D341Med (cell line): ENCODE data around the gene DTX2.
"Not testable (repeated sequence)": the region's sequence is repeated elsewhere in the genome, so short reads cannot be mapped to it uniquely, and the experiment has no call there.

ENCODE experiments used
- DNase-seq: peaks from one replicate; pipeline ENCODE4 v3.0.0; 2012; ENCODE audit warnings: low spot score

Gene DTX2

DNA sequence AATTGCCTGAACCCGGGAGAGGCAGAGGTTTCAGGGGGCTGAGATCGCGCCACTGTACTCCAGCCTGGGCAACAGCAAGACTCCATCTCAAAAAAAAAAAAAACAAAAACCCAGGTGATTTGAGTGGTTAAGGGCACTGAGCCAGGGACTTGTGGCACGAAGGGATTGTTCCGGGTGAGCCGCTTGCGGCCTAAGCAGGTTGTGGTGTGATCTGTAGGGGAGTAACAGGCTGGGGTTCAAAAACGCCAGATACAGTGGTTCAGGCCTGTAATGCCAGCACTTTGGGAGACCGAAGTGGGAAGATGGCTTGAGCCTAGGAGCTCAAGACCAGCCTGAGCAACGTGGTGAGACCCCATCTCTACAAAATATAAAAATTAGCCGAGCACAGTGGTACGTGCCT is 17.7 kb upstream of the DTX2 start:
- not testable (repeated sequence) for DNase-seq

- not testable (repeated sequence) for DNase-seq
Measured at GRCh38 chr7:76445577-76446008, 15.9 kb upstream of the DTX2 start.

GRCh38 chr7:76457017-76457416 is 4.5 kb upstream of the DTX2 start:
- not testable (repeated sequence) for DNase-seq

- not testable (repeated sequence) for DNase-seq
Measured at GRCh38 chr7:76458504-76458903, 3.0 kb upstream of the DTX2 start.

DNA sequence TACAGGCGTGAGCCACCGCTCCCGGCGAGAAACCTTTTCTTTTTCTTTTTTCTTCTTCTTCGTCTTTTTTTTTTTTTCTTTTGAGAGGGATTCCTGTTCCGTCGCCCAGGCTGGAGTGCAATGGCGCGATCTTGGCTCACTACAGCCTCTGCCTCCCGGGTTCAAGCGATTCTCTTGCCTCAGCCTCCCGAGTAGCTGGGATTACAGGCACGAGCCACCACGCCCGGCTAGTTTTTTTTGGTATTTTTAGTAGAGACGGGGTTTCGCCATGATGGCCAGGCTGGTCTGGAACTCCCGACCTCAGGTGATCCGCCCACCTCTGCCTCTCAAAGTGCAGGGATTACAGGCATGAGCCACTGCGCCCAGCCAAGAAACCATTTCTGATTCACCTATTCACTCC is 742 bp upstream of the DTX2 start:
- DNase-seq = not testable (repeated sequence)

DNA sequence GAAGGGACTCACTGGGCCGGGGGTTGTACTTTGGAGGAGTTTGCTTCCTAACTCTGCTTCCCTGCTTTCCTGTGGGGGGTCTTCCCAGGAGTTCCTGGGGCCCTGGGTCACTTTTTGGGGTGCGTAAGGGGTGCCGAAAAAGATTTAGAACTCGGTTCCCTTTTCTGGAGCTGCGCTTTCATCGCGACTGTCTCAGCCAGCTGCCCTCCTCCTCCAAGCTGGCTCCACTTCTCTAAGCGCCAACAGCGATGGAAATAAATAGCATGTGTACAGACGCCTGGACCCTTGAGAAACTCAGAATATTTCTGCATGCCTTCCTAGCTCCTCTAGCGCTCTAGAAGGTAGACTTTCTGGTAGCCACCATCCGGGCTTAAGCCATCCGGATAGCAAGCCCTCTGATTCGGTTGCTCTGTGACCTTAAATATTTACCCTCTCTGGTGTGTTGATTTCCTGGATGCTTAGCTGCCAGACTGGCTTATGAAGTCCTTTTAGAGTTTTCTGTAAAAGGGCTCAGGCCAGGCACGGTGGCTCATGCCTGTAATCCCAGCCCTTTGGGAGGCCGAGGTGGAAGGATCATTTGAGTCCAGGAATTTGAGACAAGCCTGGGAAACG is 868 bp downstream of the DTX2 start:
- DNase-seq = not testable (repeated sequence)

DNA sequence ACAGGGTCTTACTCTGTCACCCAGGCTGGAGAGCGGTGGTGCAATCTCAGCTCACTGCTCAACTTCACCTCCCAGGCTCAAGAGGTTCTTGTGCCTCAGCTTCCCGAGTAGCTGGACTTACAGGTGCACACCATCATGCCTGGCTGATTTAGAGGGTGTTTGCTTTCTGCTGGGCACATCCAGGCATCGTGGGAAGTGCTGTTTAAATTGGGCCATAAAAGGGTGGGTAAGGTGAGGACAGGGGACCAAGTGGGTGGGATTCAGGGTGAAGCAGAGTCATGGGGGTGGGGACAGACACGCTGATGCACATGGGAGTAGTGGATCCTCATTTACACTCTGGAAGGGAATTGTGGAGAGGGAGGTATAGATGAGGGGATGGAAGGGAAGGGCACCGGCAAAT is 3.5 kb downstream of the DTX2 start:
- DNase-seq = not testable (repeated sequence)

GRCh38 chr7:76465950-76466349 is 4.4 kb downstream of the DTX2 start:
- not testable (repeated sequence) for DNase-seq

- DNase-seq = peak; percentile 15
Measured at GRCh38 chr7:76467743-76468404, 6.4 kb downstream of the DTX2 start.

GRCh38 chr7:76471556-76472221 is 10.2 kb downstream of the DTX2 start:
- DNase-seq = not testable (repeated sequence)

GRCh38 chr7:76473097-76473496 is 11.6 kb downstream of the DTX2 start:
- not testable (repeated sequence) for DNase-seq

- DNase-seq = not testable (repeated sequence)
Measured at GRCh38 chr7:76476280-76476679, 14.8 kb downstream of the DTX2 start.

DNA sequence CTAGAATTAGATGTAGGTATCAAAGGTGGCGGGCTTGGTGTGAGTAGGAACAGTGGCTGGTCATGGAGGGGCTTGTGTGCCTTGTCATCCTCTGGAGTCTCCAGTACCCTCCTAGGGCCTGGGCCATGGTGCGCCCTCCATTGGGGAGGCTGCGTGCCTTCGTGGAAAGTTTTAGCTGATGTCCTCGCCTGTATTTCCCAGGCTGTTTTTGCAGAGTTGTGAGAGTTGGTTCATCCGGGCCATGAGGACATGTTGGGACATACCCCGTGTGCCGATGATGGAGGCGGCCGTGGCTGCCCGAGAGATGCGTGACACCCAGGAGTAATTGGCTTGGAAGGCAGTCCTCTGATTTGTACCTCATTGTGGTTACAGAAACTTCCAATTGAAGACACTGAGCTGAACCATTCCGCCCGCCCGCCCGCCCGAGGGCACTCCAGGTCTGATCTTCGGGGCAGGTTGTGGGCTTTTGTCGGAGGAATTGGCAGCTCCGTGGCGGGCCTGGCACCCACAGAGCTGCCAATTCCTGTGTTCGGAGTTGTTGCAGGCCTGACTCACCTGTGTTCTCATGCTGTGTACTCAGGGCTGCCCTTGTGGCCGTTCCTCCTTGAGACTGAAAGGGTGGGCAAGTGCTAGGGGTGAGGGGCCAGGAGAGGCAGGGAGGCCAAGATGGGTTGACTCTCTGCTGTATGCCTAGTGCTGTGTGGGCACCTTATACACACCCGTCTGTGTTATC is 15.4 kb downstream of the DTX2 start:
- DNase-seq = not testable (repeated sequence)

- DNase-seq = not testable (repeated sequence)
Measured at GRCh38 chr7:76479628-76480027, 18.1 kb downstream of the DTX2 start.

- DNase-seq = not testable (repeated sequence)
Measured at GRCh38 chr7:76480403-76481253, 19.1 kb downstream of the DTX2 start.

- not testable (repeated sequence) for DNase-seq
Measured at GRCh38 chr7:76482660-76483059, 21.2 kb downstream of the DTX2 start.

DNA sequence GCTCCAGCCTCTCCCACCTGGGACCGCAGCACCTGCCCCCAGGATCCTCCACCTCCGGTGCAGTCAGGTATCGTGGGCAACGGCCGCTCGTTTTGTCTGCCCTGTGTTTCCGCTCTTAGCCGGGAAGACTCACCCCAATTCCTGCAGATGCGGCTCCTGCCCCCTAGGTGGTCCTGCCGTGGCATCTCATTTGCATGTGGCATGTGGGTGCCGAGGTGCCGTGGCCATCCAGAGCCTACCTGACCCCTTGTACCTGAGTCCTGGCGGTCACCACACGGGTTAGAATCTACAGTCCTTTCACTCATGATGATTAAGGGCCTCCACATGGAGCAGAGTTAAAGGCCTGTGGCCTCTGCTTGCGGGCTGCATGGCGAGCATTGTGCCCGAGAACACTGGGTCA is 21.6 kb downstream of the DTX2 start:
- not testable (repeated sequence) for DNase-seq

GRCh38 chr7:76484456-76484855 is 22.9 kb downstream of the DTX2 start:
- not testable (repeated sequence) for DNase-seq

DNA sequence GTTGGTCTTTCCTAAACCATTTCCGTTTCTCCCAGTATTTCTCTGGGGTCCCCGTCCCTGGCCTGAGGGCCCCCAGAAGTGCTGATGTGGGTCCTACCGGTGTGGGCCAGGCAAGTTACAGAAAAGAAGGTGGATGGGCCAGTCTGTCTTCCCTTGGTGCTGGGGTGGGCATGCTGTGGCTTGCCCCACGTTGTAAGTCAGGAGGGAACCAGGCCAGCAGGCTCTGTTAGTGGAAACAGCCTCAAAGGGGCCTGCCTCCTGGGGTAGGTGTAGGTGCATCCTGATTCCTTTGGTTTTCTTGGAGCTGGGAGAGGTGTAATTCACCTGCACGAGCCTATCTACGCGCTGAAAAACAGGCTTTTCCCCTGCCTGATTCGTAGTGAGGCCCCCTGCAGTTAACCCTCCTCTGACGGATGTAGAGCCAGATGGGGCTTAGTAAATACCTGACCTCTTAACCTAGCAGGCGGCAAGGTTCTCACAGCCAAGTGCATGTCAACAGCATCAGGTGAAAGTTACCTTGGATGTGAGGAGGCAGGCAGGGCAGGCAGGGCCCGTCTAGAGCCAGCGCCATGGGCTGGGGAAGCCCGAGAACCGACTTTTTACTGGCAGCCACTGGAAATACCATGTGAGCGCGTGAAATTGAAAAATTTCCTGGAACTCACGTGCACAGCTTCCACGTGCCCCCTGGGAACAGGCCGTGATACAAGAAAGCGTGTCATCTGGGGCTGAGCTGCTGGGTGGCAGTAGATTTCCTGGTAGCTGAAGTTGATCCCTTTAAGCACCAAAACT is 24.5 kb downstream of the DTX2 start:
- DNase-seq = not testable (repeated sequence)

DNA sequence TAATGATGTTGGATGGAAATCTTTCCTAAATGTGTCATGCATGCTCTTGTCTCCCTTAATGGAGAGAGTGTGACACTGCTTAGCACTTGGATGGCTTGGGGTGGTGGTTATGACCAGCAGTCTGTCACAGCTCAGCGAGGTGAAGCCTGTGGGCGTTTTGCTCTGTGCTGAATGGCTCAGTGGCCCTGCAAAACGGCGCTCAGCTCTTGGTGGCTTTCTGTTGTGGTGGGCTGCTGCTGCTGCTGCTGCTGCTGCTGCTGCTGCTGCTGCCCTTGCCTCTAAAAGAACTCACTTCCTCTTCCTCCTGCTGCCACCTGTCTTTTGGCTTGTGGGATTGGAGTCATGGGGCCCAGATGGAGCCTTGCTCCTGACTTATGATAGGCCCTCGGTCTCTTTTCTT is 25.1 kb downstream of the DTX2 start:
- DNase-seq = not testable (repeated sequence)

GRCh38 chr7:76487969-76488368 is 26.5 kb downstream of the DTX2 start:
- not testable (repeated sequence) for DNase-seq
